GM12878 (cell line): Measurements from ENCODE around the gene XIRP1. TPM values are rescaled to one million over a fixed set of nuclear protein-coding genes. Genes with fewer than 3 reads are reported as not detected.

Experiments used
- ATAC-seq: fragments of 200-7000 bp; cut with Tn5 transposase; 3 replicates; pipeline ENCODE4 v1.9.1; 2020; ENCODE audit warnings: mild to moderate bottlenecking, moderate library complexity
- BruUV-seq: library from RNA; stranded (reverse); fragments of 400-500 nt; replicated peaks from 2 replicates; lab custom pipeline; 2021; lab: Mats Ljungman, UMichigan
- CTCF ChIA-PET: fragments of 300-600 bp; sonication (Branson Sonifier 250); formaldehyde crosslinking; extraction: SDS; loops from one replicate; lab custom pipeline; 2021; ENCODE audit warnings: inconsistent platforms; lab: Yijun Ruan, JAX
- POLR2A ChIA-PET: fragments of 350-600 bp; formaldehyde crosslinking; extraction: SDS; loops from one replicate; lab custom pipeline; 2021; ENCODE audit warnings: inconsistent platforms; lab: Charles Lee
- RAD21 ChIA-PET: fragments of 300-600 bp; sonication (Branson Sonifier 250); formaldehyde crosslinking; loops from one replicate; lab custom pipeline; 2023; ENCODE audit warnings: antibody characterized with exemption; ENCODE audit not compliant: unreplicated experiment; lab: Charles Lee
- SMC1A ChIA-PET: fragments of 300-600 bp; sonication (Branson Sonifier 250); formaldehyde crosslinking; loops from one replicate; lab custom pipeline; 2023; ENCODE audit not compliant: unreplicated experiment, uncharacterized antibody; lab: Charles Lee
- DNase-seq: peaks from one replicate; pipeline ENCODE4 v3.0.0-alpha.2; 2011; ENCODE audit warnings: low read depth, low spot score
- FAIRE-seq: peaks from 3 replicates; lab custom pipeline; 2011; peaks lifted over from hg19 to GRCh38; lab: Jason Lieb, UNC
- H2AFZ ChIP-seq: 2 replicates; pipeline ENCODE4 v1.6.0; 2011; ENCODE audit warnings: low read depth, low read length, control low read depth; ENCODE audit not compliant: control insufficient read depth
- H3K27ac ChIP-seq: 2 replicates; pipeline ENCODE4 v1.5.1; 2011; ENCODE audit warnings: control low read depth; ENCODE audit not compliant: control insufficient read depth, insufficient read depth
- H3K27me3 ChIP-seq, 2 experiments: replicated peaks in 1 of 2; 2 replicates each; pipeline versions ENCODE4 v1.6.0 to v1.6.1; 2011; ENCODE audit warnings: low read length in 1 of 2; ENCODE audit not compliant: control insufficient read depth in 2 of 2, insufficient read depth in 2 of 2
- H3K36me3 ChIP-seq, 2 experiments: 2 replicates each; pipeline ENCODE4 v1.5.1; 2011; ENCODE audit warnings: low read length in 1 of 2; ENCODE audit not compliant: control insufficient read depth in 2 of 2, insufficient read depth in 2 of 2
- H3K4me1 ChIP-seq: 2 replicates; pipeline ENCODE4 v1.6.1; 2011; ENCODE audit warnings: mild to moderate bottlenecking, low read length, moderate library complexity, mixed read lengths; ENCODE audit not compliant: control insufficient read depth, insufficient read depth
- H3K4me2 ChIP-seq: 2 replicates; pipeline ENCODE4 v1.6.0; 2011; ENCODE audit warnings: control low read depth; ENCODE audit not compliant: control insufficient read depth, insufficient read depth
- H3K4me3 ChIP-seq: fragments of 200-600 bp; sonication (generic); 2 replicates; pipeline ENCODE4 v1.5.1; 2016
- H3K79me2 ChIP-seq: 2 replicates; pipeline ENCODE4 v1.6.0; 2011; ENCODE audit warnings: low read length; ENCODE audit not compliant: control insufficient read depth, insufficient read depth
- H3K9ac ChIP-seq: 2 replicates; pipeline ENCODE4 v1.8.0; 2011; ENCODE audit warnings: low read length, control low read depth, mixed read lengths; ENCODE audit not compliant: control insufficient read depth, insufficient read depth
- H3K9me3 ChIP-seq: replicated peaks from 3 replicates; pipeline ENCODE4 v1.5.1; 2011; ENCODE audit warnings: mild to moderate bottlenecking, low read length; ENCODE audit not compliant: control insufficient read depth, insufficient read depth
- H4K20me1 ChIP-seq: 2 replicates; pipeline ENCODE4 v1.6.0; 2011; ENCODE audit not compliant: control insufficient read depth, insufficient read depth
- ASH2L ChIP-seq: fragments of 300-600, 200-600 bp; sonication (generic); IDR thresholded peaks from 2 replicates; pipeline ENCODE4 v1.6.1; 2017; ENCODE audit warnings: low read depth, mild to moderate bottlenecking, borderline replicate concordance
- BHLHE40 ChIP-seq, 2 experiments: fragments of 450-650 bp in 1 of 2; IDR thresholded peaks; 2 replicates each; pipeline ENCODE4 v1.6.1; 2011 to 2017; ENCODE audit warnings: low read depth in 2 of 2, borderline replicate concordance in 1 of 2, improper control_type of control experiment in 1 of 2, low read length in 1 of 2, mild to moderate bottlenecking in 1 of 2
- FOS ChIP-seq: IDR thresholded peaks from 3 replicates; pipeline ENCODE4 v1.6.1; 2011; ENCODE audit warnings: borderline replicate concordance; ENCODE audit not compliant: insufficient read length; ENCODE audit errors: extremely low read depth
- LARP7 ChIP-seq: fragments of 450-650 bp; IDR thresholded peaks from 2 replicates; pipeline ENCODE4 v1.6.1; 2017; ENCODE audit warnings: mild to moderate bottlenecking
- PAX5 ChIP-seq: IDR thresholded peaks from 2 replicates; pipeline ENCODE4 v1.6.1; 2011; ENCODE audit warnings: low read depth, low read length, borderline replicate concordance
- RAD21 ChIP-seq: IDR thresholded peaks from 2 replicates; pipeline ENCODE4 v1.6.1; 2011; ENCODE audit warnings: mild to moderate bottlenecking, low read depth, low read length, moderate library complexity; ENCODE audit not compliant: insufficient read depth
- SREBF1 ChIP-seq: IDR thresholded peaks from 2 replicates; pipeline ENCODE4 v1.6.1; 2012; ENCODE audit warnings: mild to moderate bottlenecking, low read length
- SUPT20H ChIP-seq: IDR thresholded peaks from 2 replicates; pipeline ENCODE4 v1.6.1; 2011; ENCODE audit warnings: low read depth, mild to moderate bottlenecking, low read length, moderate library complexity, borderline replicate concordance; ENCODE audit not compliant: control insufficient read depth
- ZZZ3 ChIP-seq: IDR thresholded peaks from 2 replicates; pipeline ENCODE4 v1.6.1; 2011; ENCODE audit warnings: low read depth; ENCODE audit not compliant: control insufficient read depth, insufficient read length
- WGBS: methylation state at CpG from one replicate; pipeline ENCODE4 v1.1.6; 2016; ENCODE audit warnings: low lambda C conversion rate; ENCODE audit not compliant: insufficient replicate concordance, insufficient coverage; ENCODE audit errors: missing lambda C conversion rate; 5-methylcytosine and 5-hydroxymethylcytosine counted together
- in situ Hi-C: fragments of 300-500 bp; cut with MboI; formaldehyde crosslinking; loops from 9 replicates; pipeline ENCODE4 v1.14.3; 2018; ENCODE audit warnings: mixed read lengths
- intact Hi-C: fragments of 100-400 bp; cut with micrococcal nuclease; formaldehyde crosslinking; loops from one replicate; pipeline ENCODE4 v1.14.2; 2022; ENCODE audit not compliant: unreplicated experiment
- polyA plus RNA-seq, 11 experiments: library from polyadenylated mRNA; depleted of rRNA in 4 of 11; unstranded in 6 of 11; stranded (reverse) in 5 of 11; fragments of >200 nt; fragmentation: Nextera tagmentation in 4 of 11; fragmentation: Illumina TruSeq in 1 of 11; extraction: Ambion mirVana in 4 of 11; extraction: Trizol in 1 of 11; gene quantifications; 1 replicate in 1 of 11; 2 replicates in 10 of 11; pipeline versions ENCODE4 v1.2.1 to v1.2.3, GENCODE V29; 2011 to 2016; ENCODE audit warnings: inconsistent platforms in 2 of 11, missing spikeins in 2 of 11, low read depth in 1 of 11
- total RNA-seq, 4 experiments: library from RNA; depleted of rRNA in 3 of 4; stranded (reverse); fragments of >200 nt in 3 of 4; fragmentation: Illumina TruSeq in 1 of 4; extraction: Trizol in 1 of 4; gene quantifications; 2 replicates each; pipeline versions ENCODE4 v1.2.1 to v1.2.3, GENCODE V29; 2013 to 2021
- TF ChIP-seq, protein P1 (sequence below): IDR thresholded peaks from 2 replicates; pipeline ENCODE4 v1.6.1; 2012; ENCODE audit warnings: low read length, inconsistent platforms
- TF ChIP-seq, protein P2 (sequence below): fragments of 450-650 bp; IDR thresholded peaks from 2 replicates; pipeline ENCODE4 v1.6.1; 2017; ENCODE audit warnings: mild to moderate bottlenecking, moderate library complexity

Gene XIRP1
- total and polyA plus RNA-seq, 10 of the 15 experiments (the other 5 are each of a cell fraction or from before 2014, with no cell fraction given) = 0.03 to 0.38 (median 0.08) TPM; not detected in 1

DNA sequence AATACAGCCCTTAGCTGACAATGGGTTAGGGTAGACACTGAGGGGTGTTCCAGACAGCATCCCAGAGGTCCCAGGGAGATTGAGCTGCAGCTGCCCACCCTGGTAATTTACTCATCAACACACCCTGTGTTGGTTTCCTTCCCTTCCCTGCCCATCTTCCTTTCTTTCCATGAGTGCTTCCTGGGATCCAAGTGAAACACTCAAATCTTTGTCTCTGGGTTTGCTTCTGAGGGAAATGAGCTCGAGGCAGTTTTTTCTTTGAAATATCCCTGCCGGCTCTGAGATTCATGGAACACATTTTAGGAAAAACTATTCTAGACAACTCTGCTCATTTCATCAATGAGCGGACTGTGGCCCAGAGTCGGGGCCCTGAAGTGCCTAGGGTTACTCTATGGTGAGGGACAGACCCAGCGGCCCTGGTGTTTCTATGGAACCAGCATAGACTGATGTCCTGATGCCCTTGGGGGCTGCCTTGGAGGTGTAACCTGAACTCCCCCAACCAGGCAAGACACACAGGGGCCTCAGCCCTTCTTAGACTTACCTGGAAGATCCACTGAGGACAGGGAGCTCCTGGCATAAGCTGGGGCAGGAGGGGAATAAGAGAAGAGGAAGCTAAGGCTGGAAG, 24.1 kb downstream of the XIRP1 start:
- 54% methylated on average over 5 of the region's 5 CpGs for WGBS
- FAIRE-seq (no peak), ATAC-seq (no peak), DNase-seq (no peak)
- ChIA-PET CTCF (interaction anchor here (1.2 to 6.1 kb wide), 4 partner anchors 10 to 120 kb away, joined by 3 to 28 read pairs (median 6); partner anchors contain the start of gene XIRP1), POLR2A (interaction anchor here (2.5 kb wide), 1 partner anchor 10 kb away, joined by 5 read pairs; no protein-coding TSS in a partner anchor), RAD21 (no interaction called here), SMC1A (interaction anchor here (1.1 to 1.9 kb wide), 3 partner anchors 10 to 119 kb away, joined by 3 to 9 read pairs (median 6); no protein-coding TSS in a partner anchor)
- BruUV-seq = no TSS peak
- no peaks in the 10 kb centered on the region; a peak in 1 of 4 replicates for H3K27me3 ChIP-seq
- no peak overlapping the region for H3K9ac ChIP-seq
- H3K4me1 ChIP-seq = no peaks in the 10 kb centered on the region
- H2AFZ ChIP-seq = no peak overlapping the region
- no peak for TF ChIP-seq ZZZ3
- TF ChIP-seq, protein P1, sequence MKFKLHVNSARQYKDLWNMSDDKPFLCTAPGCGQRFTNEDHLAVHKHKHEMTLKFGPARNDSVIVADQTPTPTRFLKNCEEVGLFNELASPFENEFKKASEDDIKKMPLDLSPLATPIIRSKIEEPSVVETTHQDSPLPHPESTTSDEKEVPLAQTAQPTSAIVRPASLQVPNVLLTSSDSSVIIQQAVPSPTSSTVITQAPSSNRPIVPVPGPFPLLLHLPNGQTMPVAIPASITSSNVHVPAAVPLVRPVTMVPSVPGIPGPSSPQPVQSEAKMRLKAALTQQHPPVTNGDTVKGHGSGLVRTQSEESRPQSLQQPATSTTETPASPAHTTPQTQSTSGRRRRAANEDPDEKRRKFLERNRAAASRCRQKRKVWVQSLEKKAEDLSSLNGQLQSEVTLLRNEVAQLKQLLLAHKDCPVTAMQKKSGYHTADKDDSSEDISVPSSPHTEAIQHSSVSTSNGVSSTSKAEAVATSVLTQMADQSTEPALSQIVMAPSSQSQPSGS = no peak
- no peak for TF ChIP-seq RAD21
- TF ChIP-seq SREBF1 = no peak
- TF ChIP-seq LARP7 = no peak
- TF ChIP-seq ASH2L = no peak
- no peak for TF ChIP-seq PAX5
- no peak for TF ChIP-seq BHLHE40 (IDR thresholded peaks at IDR 0.05; ENCODE audit: borderline replicate concordance in 1 of 2, low read depth in 2 of 2, low read length in 1 of 2)
- TF ChIP-seq, protein P2, sequence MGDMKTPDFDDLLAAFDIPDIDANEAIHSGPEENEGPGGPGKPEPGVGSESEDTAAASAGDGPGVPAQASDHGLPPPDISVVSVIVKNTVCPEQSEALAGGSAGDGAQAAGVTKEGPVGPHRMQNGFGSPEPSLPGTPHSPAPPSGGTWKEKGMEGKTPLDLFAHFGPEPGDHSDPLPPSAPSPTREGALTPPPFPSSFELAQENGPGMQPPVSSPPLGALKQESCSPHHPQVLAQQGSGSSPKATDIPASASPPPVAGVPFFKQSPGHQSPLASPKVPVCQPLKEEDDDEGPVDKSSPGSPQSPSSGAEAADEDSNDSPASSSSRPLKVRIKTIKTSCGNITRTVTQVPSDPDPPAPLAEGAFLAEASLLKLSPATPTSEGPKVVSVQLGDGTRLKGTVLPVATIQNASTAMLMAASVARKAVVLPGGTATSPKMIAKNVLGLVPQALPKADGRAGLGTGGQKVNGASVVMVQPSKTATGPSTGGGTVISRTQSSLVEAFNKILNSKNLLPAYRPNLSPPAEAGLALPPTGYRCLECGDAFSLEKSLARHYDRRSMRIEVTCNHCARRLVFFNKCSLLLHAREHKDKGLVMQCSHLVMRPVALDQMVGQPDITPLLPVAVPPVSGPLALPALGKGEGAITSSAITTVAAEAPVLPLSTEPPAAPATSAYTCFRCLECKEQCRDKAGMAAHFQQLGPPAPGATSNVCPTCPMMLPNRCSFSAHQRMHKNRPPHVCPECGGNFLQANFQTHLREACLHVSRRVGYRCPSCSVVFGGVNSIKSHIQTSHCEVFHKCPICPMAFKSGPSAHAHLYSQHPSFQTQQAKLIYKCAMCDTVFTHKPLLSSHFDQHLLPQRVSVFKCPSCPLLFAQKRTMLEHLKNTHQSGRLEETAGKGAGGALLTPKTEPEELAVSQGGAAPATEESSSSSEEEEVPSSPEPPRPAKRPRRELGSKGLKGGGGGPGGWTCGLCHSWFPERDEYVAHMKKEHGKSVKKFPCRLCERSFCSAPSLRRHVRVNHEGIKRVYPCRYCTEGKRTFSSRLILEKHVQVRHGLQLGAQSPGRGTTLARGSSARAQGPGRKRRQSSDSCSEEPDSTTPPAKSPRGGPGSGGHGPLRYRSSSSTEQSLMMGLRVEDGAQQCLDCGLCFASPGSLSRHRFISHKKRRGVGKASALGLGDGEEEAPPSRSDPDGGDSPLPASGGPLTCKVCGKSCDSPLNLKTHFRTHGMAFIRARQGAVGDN = no peak
- TF ChIP-seq FOS = no peak
- no peak for TF ChIP-seq SUPT20H
- intact Hi-C loops = no loop called here
- in situ Hi-C loops = no loop called here
- no peaks in the 10 kb centered on the region for H3K9me3 ChIP-seq
- H3K4me2 ChIP-seq = no peak overlapping the region
- no peaks in the 10 kb centered on the region for H3K36me3 ChIP-seq
- no peak overlapping the region for H3K27ac ChIP-seq
- no peak overlapping the region for H3K4me3 ChIP-seq
- H4K20me1 ChIP-seq = no peaks in the 10 kb centered on the region
- no peaks in the 10 kb centered on the region for H3K79me2 ChIP-seq
